HCT116 (cell line): ENCODE data around the gene KRT82. TPM values are rescaled to one million over a fixed set of nuclear protein-coding genes. Genes with fewer than 3 reads are reported as not detected.
A peak's percentile ranks its signal among the peaks of the same experiment; 100 is the strongest.

Source experiments
- ATAC-seq: fragments of 200-7000 bp; cut with Tn5 transposase; 2 replicates; pipeline ENCODE4 v1.9.1; 2020; ENCODE audit warnings: mild to moderate bottlenecking, moderate library complexity
- BruUV-seq: library from RNA; stranded (reverse); fragments of 400-500 nt; replicated peaks from 2 replicates; lab custom pipeline; 2021; lab: Mats Ljungman, UMichigan
- CTCF ChIA-PET: fragments of 300-600 bp; sonication (Branson Sonifier 250); formaldehyde crosslinking; loops from one replicate; lab custom pipeline; 2021; ENCODE audit warnings: antibody characterized with exemption; lab: Charles Lee
- POLR2A ChIA-PET: fragments of 300-600, 350-600 bp; sonication (Branson Sonifier 250); formaldehyde crosslinking; loops from one replicate; lab custom pipeline; 2021; ENCODE audit warnings: antibody characterized with exemption; lab: Charles Lee
- RAD21 ChIA-PET, 2 experiments: fragments of 300-600 bp; sonication (Branson Sonifier 250); formaldehyde crosslinking; loops; one replicate each; lab custom pipeline; 2023; ENCODE audit warnings: low total read pairs in 2 of 2; ENCODE audit not compliant: uncharacterized antibody in 2 of 2, unreplicated experiment in 2 of 2, low non-redundant PET in 1 of 2; lab: Charles Lee
- DNase-seq: peaks from one replicate; pipeline ENCODE4 v3.0.0-alpha.2; 2010; ENCODE audit warnings: low read depth, low spot score
- H2AFZ ChIP-seq: fragments of 200-600 bp; shearing (Covaris generic), sonication (generic); 2 replicates; pipeline ENCODE4 v1.6.1; 2017; ENCODE audit warnings: low read depth, mixed run types, mixed read lengths, antibody characterized with exemption, low read length; ENCODE audit not compliant: poor library complexity, severe bottlenecking
- H3K27ac ChIP-seq: 2 replicates; pipeline ENCODE4 v1.5.1; 2012; ENCODE audit warnings: low read depth, low read length
- H3K27me3 ChIP-seq: fragments of 200-600 bp; sonication (generic); 2 replicates; pipeline ENCODE4 v1.6.1; 2016; ENCODE audit warnings: mixed run types, low read length, mixed read lengths; ENCODE audit not compliant: insufficient read depth
- H3K36me3 ChIP-seq, 2 experiments: fragments of 200-500 bp in 1 of 2; fragments of 200-600 bp in 1 of 2; sonication (Bioruptor generic) in 1 of 2; sonication (generic) in 1 of 2; 2 replicates each; pipeline versions ENCODE4 v1.5.1 to v1.6.1; 2014 to 2016; ENCODE audit warnings: low read length in 2 of 2, inconsistent platforms in 1 of 2, mixed read lengths in 1 of 2, mixed run types in 1 of 2; ENCODE audit not compliant: insufficient read depth in 2 of 2, control insufficient read depth in 1 of 2
- H3K4me1 ChIP-seq, 2 experiments: fragments of 200-600 bp in 1 of 2; sonication (generic) in 1 of 2; 2 replicates each; pipeline versions ENCODE4 v1.5.1 to v1.6.1; 2012 to 2017; ENCODE audit warnings: low read length in 2 of 2, inconsistent platforms in 1 of 2, mild to moderate bottlenecking in 1 of 2, mixed read lengths in 1 of 2, mixed run types in 1 of 2, moderate library complexity in 1 of 2; ENCODE audit not compliant: insufficient read depth in 2 of 2, control insufficient read depth in 1 of 2
- H3K4me2 ChIP-seq: fragments of 200-600 bp; sonication (generic); 2 replicates; pipeline ENCODE4 v1.6.1; 2017; ENCODE audit warnings: mixed run types, low read length, mixed read lengths
- H3K4me3 ChIP-seq, 2 experiments: fragments of 200-600 bp in 1 of 2; sonication (generic) in 1 of 2; replicated peaks in 1 of 2; 2 replicates each; pipeline ENCODE4 v1.5.1; 2011 to 2016; ENCODE audit warnings: low read length in 2 of 2, control low read depth in 1 of 2, low read depth in 1 of 2, mild to moderate bottlenecking in 1 of 2, mixed read lengths in 1 of 2, mixed run types in 1 of 2
- H3K79me2 ChIP-seq: fragments of 200-600 bp; sonication (generic); 2 replicates; pipeline ENCODE4 v1.6.1; 2017; ENCODE audit warnings: mild to moderate bottlenecking, mixed run types, low read length, moderate library complexity, mixed read lengths; ENCODE audit not compliant: insufficient read depth
- H3K9ac ChIP-seq: fragments of 200-600 bp; sonication (generic); 2 replicates; pipeline ENCODE4 v1.6.1; 2016; ENCODE audit warnings: low read length, mixed read lengths
- H3K9me2 ChIP-seq: fragments of 200-600 bp; sonication (generic), shearing (Covaris generic); 2 replicates; pipeline ENCODE4 v1.6.1; 2017; ENCODE audit warnings: mixed run types, mild to moderate bottlenecking, moderate library complexity; ENCODE audit not compliant: insufficient read depth
- H3K9me3 ChIP-seq, 2 experiments: fragments of 200-500 bp in 1 of 2; fragments of 200-600 bp in 1 of 2; sonication (Bioruptor generic) in 1 of 2; sonication (generic) in 1 of 2; 2 replicates each; pipeline ENCODE4 v1.6.1; 2014 to 2017; ENCODE audit warnings: low read length in 2 of 2, mixed read lengths in 2 of 2, inconsistent platforms in 1 of 2, low read depth in 1 of 2, mild to moderate bottlenecking in 1 of 2, mixed run types in 1 of 2, moderate library complexity in 1 of 2; ENCODE audit not compliant: control insufficient read depth in 1 of 2, insufficient read depth in 1 of 2
- H4K20me1 ChIP-seq: fragments of 200-600 bp; sonication (generic), shearing (Covaris generic); 2 replicates; pipeline ENCODE4 v1.6.1; 2017; ENCODE audit warnings: mixed run types, mild to moderate bottlenecking, moderate library complexity; ENCODE audit not compliant: insufficient read depth
- CEBPB ChIP-seq: IDR thresholded peaks from 2 replicates; pipeline ENCODE4 v1.6.1; 2012; ENCODE audit warnings: low read depth
- ELF1 ChIP-seq: IDR thresholded peaks from 2 replicates; pipeline ENCODE4 v1.6.1; 2012; ENCODE audit warnings: low read depth, borderline replicate concordance
- EZH2 ChIP-seq: fragments of 200-600 bp; sonication (generic); IDR thresholded peaks from 2 replicates; pipeline ENCODE4 v1.6.1; 2017; ENCODE audit warnings: antibody characterized with exemption, mixed run types
- FOSL1 ChIP-seq: IDR thresholded peaks from 2 replicates; pipeline ENCODE4 v1.6.1; 2012; ENCODE audit warnings: low read depth
- JUND ChIP-seq: IDR thresholded peaks from 2 replicates; pipeline ENCODE4 v1.6.1; 2012
- POLR2A ChIP-seq: IDR thresholded peaks from 2 replicates; pipeline ENCODE4 v1.7.0; 2011; ENCODE audit warnings: borderline replicate concordance; ENCODE audit not compliant: insufficient read depth, insufficient read length; ENCODE audit errors: extremely low read depth
- POLR2AphosphoS5 ChIP-seq: IDR thresholded peaks from 2 replicates; pipeline ENCODE4 v1.6.1; 2011; ENCODE audit warnings: mild to moderate bottlenecking, low read depth, low read length, moderate library complexity
- RAD21 ChIP-seq: IDR thresholded peaks from 2 replicates; pipeline ENCODE4 v1.6.1; 2012; ENCODE audit warnings: low read depth, mild to moderate bottlenecking
- SP1 ChIP-seq: IDR thresholded peaks from 2 replicates; pipeline ENCODE4 v1.6.1; 2012; ENCODE audit warnings: low read depth
- SRF ChIP-seq: IDR thresholded peaks from 2 replicates; pipeline ENCODE4 v1.6.1; 2012; ENCODE audit warnings: low read depth
- YY1 ChIP-seq: IDR thresholded peaks from 2 replicates; pipeline ENCODE4 v1.6.1; 2011; ENCODE audit warnings: low read length, low read depth, moderate library complexity, mild to moderate bottlenecking; ENCODE audit not compliant: insufficient replicate concordance; ENCODE audit errors: extremely low read depth
- ZFX ChIP-seq: fragments of 450-650 bp; IDR thresholded peaks from 2 replicates; pipeline ENCODE4 v1.6.1; 2017
- ZNF274 ChIP-seq: fragments of 200-500 bp; sonication (Bioruptor generic); IDR thresholded peaks from 2 replicates; pipeline ENCODE4 v1.6.1; 2014; ENCODE audit warnings: mild to moderate bottlenecking, low read depth, low read length, inconsistent platforms
- intact Hi-C: fragments of 100-400 bp; cut with micrococcal nuclease; formaldehyde crosslinking; loops from 2 replicates; pipeline ENCODE4 v1.10.0; 2022
- total RNA-seq: library from RNA; stranded (reverse); gene quantifications from one replicate; pipeline ENCODE4 v1.2.1, GENCODE V29; 2021; ENCODE audit not compliant: unreplicated experiment
- TF ChIP-seq, protein P1 (sequence below): IDR thresholded peaks from 2 replicates; pipeline ENCODE4 v1.6.1; 2012
- TF ChIP-seq, protein P2 (sequence below), 3 experiments: fragments of 200-600 bp in 1 of 3; sonication (generic) in 1 of 3; IDR thresholded peaks in 2 of 3; conservative IDR thresholded peaks in 1 of 3; 2 replicates each; pipeline ENCODE4 v1.5.1; 2012 to 2017; ENCODE audit warnings: low read depth in 2 of 3, low read length in 2 of 3, antibody characterized with exemption in 1 of 3, borderline replicate concordance in 1 of 3, control low read depth in 1 of 3, mild to moderate bottlenecking in 1 of 3, mixed read lengths in 1 of 3, mixed run types in 1 of 3, moderate library complexity in 1 of 3; ENCODE audit not compliant: insufficient read depth in 1 of 3
- TF ChIP-seq, protein P3 (sequence below): IDR thresholded peaks from 2 replicates; pipeline ENCODE4 v1.6.1; 2012; ENCODE audit warnings: low read depth
- TF ChIP-seq, protein P4 (sequence below): IDR thresholded peaks from 2 replicates; pipeline ENCODE4 v1.6.1; 2011; ENCODE audit warnings: mild to moderate bottlenecking, low read length, moderate library complexity; ENCODE audit not compliant: insufficient replicate concordance; ENCODE audit errors: extremely low read depth

Gene KRT82
- total RNA-seq, 1 experiment from 2014 or later = not detected

DNA sequence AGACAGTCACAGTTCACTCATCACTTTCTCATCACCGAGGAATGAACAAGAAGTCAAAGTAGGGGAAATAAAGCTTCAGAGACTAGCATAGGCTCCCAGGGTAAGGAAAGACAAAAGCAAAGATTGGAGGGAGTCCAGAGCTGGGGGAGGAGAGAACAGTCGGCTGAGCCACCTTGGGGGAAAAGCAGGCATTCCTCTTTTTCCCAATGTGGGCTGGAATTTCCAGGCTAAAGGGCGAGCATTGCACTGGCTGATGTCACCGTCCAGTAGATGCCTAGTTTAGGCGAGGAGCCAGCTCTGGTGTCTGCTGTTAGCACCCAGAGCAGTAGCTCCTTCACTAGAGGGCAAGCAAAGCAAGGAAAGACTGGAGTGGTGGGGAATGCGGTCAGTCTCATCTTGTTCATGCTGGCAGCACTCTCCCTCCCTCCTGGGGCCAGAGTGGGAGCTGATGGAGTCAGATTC, 36.5 kb upstream of the KRT82 start (continued):
- peak; percentile 75 for TF ChIP-seq FOSL1
- no peak for TF ChIP-seq ZFX
- no peak for TF ChIP-seq POLR2A
- TF ChIP-seq YY1 = no peak

DNA sequence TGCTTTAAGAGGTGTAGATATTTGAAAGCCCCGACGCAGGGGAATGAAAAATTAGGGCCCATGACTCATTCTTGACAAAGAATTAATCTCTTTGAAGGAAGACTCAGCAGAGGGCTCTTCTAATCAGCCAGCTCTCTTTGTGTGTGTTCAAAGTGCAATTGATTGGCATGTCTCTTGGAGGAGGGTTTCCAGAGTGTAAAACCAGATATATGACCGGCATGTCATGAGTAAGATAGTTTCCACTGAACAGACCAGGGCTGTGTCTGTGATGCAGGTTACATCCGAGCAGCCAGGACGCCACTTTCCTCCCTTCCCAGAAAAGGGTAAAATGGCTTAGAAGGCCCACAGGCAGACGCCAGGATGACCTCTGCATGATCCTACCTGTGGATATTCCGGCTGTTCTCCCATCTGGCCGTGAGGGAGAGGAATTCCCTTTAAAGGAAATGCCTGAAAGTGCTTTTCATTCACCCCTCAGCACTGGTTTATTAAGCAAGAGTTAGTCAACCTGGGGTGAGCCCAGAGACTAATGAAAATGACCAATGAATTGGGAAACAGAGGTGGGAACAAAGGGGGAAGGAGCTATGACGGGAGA, 35.3 kb upstream of the KRT82 start:
- Histone ChIP-seq H3K4me1 (peaks cover 28 to 79% of the 10 kb centered on the region in 2 experiments), H4K20me1 (no peaks in the 10 kb centered on the region), H3K27me3 (no peaks in the 10 kb centered on the region), H3K9me3 (no peaks in the 10 kb centered on the region), H3K9me2 (no peaks in the 10 kb centered on the region), H3K79me2 (no peaks in the 10 kb centered on the region), H3K4me3 (peak overlapping the region in 1 of 2 experiments; percentile 11; a peak in 2 of 4 replicates), H2AFZ (peak overlapping the region; percentile 25), H3K4me2 (peak overlapping the region; percentile 68), H3K36me3 (no peaks in the 10 kb centered on the region), H3K27ac (peak overlapping the region; percentile 60), H3K9ac (peak overlapping the region; percentile 47)
- ChIA-PET POLR2A (interaction anchor here (1.7 kb wide), 1 partner anchor 293 kb away, joined by 4 read pairs; no protein-coding TSS in a partner anchor), CTCF (interaction anchor here (1.1 to 2.8 kb wide), 2 partner anchors 46 to 436 kb away, joined by 3 to 9 read pairs; no protein-coding TSS in a partner anchor), RAD21 (interaction anchor here in 1 of 2 experiments (1.3 kb wide), 1 partner anchor 46 kb away, joined by 3 read pairs; no protein-coding TSS in a partner anchor)
- ATAC-seq (peak; percentile 58; the same call in 1 of the 2 replicates), DNase-seq (peak; percentile 26)
- BruUV-seq = no TSS peak
- intact Hi-C loops = no loop called here
- TF ChIP-seq JUND (peak; percentile 85), ZFX (no peak), ZNF274 (no peak), EZH2 (no peak), POLR2A (no peak), RAD21 (no peak), CEBPB (peak; percentile 56), POLR2AphosphoS5 (no peak), SP1 (peak; percentile 82), SRF (peak; percentile 83), ELF1 (no peak; the same call in 1 of the 2 replicates)
- TF ChIP-seq, protein P1, sequence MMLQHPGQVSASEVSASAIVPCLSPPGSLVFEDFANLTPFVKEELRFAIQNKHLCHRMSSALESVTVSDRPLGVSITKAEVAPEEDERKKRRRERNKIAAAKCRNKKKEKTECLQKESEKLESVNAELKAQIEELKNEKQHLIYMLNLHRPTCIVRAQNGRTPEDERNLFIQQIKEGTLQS = no peak
- TF ChIP-seq, protein P2, sequence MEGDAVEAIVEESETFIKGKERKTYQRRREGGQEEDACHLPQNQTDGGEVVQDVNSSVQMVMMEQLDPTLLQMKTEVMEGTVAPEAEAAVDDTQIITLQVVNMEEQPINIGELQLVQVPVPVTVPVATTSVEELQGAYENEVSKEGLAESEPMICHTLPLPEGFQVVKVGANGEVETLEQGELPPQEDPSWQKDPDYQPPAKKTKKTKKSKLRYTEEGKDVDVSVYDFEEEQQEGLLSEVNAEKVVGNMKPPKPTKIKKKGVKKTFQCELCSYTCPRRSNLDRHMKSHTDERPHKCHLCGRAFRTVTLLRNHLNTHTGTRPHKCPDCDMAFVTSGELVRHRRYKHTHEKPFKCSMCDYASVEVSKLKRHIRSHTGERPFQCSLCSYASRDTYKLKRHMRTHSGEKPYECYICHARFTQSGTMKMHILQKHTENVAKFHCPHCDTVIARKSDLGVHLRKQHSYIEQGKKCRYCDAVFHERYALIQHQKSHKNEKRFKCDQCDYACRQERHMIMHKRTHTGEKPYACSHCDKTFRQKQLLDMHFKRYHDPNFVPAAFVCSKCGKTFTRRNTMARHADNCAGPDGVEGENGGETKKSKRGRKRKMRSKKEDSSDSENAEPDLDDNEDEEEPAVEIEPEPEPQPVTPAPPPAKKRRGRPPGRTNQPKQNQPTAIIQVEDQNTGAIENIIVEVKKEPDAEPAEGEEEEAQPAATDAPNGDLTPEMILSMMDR (IDR thresholded peaks at IDR 0.05 in 2 of 3, conservative IDR thresholded peaks at IDR 0.05 in 1 of 3; ENCODE audit: borderline replicate concordance in 1 of 3, insufficient read depth in 1 of 3, low read depth in 2 of 3, low read length in 2 of 3) = no peak
- TF ChIP-seq, protein P3, sequence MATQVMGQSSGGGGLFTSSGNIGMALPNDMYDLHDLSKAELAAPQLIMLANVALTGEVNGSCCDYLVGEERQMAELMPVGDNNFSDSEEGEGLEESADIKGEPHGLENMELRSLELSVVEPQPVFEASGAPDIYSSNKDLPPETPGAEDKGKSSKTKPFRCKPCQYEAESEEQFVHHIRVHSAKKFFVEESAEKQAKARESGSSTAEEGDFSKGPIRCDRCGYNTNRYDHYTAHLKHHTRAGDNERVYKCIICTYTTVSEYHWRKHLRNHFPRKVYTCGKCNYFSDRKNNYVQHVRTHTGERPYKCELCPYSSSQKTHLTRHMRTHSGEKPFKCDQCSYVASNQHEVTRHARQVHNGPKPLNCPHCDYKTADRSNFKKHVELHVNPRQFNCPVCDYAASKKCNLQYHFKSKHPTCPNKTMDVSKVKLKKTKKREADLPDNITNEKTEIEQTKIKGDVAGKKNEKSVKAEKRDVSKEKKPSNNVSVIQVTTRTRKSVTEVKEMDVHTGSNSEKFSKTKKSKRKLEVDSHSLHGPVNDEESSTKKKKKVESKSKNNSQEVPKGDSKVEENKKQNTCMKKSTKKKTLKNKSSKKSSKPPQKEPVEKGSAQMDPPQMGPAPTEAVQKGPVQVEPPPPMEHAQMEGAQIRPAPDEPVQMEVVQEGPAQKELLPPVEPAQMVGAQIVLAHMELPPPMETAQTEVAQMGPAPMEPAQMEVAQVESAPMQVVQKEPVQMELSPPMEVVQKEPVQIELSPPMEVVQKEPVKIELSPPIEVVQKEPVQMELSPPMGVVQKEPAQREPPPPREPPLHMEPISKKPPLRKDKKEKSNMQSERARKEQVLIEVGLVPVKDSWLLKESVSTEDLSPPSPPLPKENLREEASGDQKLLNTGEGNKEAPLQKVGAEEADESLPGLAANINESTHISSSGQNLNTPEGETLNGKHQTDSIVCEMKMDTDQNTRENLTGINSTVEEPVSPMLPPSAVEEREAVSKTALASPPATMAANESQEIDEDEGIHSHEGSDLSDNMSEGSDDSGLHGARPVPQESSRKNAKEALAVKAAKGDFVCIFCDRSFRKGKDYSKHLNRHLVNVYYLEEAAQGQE = no peak
- TF ChIP-seq, protein P4, sequence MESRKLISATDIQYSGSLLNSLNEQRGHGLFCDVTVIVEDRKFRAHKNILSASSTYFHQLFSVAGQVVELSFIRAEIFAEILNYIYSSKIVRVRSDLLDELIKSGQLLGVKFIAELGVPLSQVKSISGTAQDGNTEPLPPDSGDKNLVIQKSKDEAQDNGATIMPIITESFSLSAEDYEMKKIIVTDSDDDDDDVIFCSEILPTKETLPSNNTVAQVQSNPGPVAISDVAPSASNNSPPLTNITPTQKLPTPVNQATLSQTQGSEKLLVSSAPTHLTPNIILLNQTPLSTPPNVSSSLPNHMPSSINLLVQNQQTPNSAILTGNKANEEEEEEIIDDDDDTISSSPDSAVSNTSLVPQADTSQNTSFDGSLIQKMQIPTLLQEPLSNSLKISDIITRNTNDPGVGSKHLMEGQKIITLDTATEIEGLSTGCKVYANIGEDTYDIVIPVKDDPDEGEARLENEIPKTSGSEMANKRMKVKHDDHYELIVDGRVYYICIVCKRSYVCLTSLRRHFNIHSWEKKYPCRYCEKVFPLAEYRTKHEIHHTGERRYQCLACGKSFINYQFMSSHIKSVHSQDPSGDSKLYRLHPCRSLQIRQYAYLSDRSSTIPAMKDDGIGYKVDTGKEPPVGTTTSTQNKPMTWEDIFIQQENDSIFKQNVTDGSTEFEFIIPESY = no peak
